HS-5 (cell line): ENCODE data around the gene IGFLR1.

Experiments used
- DNase-seq: peaks from one replicate; pipeline ENCODE4 v3.0.0-alpha.2; 2012; ENCODE audit warnings: low read depth

IGFLR1 gene

GRCh38 chr19:35723671-35724070, 18.6 kb downstream of the IGFLR1 start:
- DNase-seq, result no peak

- no peak for DNase-seq
Measured at GRCh38 chr19:35722897-35723296, 19.4 kb downstream of the IGFLR1 start.

DNA sequence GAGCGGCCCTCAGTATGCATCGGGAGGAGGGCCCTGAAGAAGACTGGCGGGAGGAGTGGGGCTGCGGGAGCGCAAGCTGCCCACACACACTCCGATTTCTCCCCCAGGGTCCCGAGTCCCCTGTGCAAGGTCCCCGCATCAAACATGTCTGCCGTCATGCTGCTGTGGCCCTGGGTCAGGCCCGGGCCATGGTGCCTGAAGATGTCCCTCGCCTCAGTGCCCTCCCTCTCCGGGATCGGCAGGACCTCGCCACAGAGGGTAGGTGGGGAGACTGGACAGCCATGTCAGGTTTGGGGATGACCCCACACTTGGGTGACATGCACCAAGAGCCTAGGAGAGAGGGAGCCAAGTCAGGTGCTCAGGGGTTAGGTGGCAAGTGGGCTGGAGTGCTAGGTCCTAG, 19.8 kb downstream of the IGFLR1 start:
- DNase-seq, result no peak

- no peak for DNase-seq
Measured at GRCh38 chr19:35721374-35721773, 20.9 kb downstream of the IGFLR1 start.

DNA sequence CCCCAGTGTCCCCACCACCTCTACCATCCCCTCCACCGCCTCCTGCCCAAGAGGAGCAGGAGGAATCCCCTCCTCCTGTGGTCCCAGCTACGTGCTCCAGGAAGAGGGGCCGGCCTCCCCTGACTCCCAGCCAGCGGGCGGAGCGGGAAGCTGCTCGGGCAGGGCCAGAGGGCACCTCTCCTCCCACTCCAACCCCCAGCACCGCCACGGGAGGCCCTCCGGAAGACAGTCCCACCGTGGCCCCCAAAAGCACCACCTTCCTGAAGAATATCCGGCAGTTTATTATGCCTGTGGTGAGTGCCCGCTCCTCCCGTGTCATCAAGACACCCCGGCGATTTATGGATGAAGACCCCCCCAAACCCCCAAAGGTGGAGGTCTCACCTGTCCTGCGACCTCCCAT, 21.6 kb downstream of the IGFLR1 start:
- DNase-seq, result no peak

- no peak for DNase-seq
Measured at GRCh38 chr19:35720163-35720524, 22.1 kb downstream of the IGFLR1 start.

- DNase-seq, result no peak
Measured at GRCh38 chr19:35719402-35720162, 22.7 kb downstream of the IGFLR1 start.

DNA sequence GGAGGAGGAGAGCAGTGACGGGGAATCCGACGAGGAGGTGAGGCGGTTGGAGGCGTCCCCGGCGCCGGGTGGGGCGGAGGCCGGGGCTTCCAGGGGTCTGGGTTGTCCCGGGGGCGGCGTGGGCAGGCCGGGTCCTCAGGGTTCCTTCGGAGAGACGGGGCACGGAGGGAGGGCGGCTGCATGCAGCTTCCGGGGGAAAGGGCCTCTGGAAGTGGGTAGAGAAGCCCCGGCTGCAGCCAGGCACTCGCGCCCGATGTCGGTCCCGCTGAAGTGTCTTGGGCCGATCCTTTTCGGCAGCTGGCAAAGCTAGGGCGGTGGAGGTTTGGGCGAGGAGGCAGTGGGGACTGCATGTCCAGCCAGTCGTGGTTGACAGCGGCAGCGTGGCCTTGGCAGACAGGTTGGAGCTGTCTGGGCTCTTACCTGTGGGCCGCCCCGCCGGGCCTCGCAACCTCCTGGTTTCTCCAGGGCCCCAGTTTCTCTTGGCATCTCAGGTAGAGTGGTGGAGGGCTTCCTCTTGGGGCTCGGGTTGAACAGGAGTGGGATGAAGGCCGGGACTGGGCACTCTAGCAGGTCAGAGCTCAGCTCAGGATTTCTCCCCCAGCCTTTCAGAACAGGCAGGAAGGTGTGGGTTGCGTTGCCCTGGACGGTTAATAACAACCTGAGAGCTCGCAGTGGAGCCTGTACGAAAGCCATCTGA, 23.8 kb downstream of the IGFLR1 start:
- no peak for DNase-seq

- DNase-seq, result no peak
Measured at GRCh38 chr19:35717665-35718344, 24.4 kb downstream of the IGFLR1 start, which contains the start of gene KMT2B. KMT2B (plus strand) TSS chr19:35718003; CDS start chr19:35718019, 16 bp downstream.

DNA sequence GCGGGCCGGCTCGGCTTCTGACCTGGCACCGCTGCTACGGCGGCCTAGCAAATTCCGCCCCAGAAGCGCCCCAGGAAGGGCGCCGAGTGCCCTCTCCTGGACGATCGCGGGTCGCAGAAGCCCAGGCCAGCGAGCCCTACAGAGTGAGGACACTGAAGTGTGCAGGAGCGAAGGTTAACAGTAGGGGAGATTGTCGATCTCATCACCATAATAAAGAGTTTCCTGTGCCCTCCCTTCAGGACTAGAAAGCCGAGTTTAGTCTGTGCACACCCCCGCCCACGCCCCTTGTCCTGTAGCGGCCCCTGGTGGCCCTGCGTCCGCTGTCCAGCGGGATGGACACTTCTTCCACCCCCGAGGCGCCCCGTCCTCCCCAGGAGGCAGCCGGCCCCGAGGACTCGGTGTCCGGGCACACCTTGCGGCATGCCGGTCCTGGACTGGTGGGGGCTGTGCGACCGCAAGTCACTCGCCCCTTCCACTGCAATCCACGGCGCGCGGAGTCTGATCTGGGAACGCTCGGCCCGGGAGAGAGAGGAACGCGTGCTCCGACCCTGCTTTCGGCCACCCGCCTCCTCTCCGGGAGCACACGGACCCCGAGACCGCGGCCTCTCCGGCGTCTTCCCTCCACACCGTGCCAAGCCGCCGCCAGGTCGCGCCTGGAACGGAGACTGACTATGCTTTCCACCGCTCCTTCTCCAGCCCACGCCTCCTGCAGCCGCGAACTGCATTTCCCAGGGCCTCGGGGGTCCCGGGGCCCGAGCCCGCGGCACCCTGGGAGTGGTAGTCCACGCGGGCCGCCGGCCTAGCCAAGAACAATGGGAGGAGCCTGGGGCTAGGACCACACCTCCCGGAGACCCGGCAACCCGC, 25.2 kb downstream of the IGFLR1 start:
- DNase-seq, result peak; percentile 81

DNA sequence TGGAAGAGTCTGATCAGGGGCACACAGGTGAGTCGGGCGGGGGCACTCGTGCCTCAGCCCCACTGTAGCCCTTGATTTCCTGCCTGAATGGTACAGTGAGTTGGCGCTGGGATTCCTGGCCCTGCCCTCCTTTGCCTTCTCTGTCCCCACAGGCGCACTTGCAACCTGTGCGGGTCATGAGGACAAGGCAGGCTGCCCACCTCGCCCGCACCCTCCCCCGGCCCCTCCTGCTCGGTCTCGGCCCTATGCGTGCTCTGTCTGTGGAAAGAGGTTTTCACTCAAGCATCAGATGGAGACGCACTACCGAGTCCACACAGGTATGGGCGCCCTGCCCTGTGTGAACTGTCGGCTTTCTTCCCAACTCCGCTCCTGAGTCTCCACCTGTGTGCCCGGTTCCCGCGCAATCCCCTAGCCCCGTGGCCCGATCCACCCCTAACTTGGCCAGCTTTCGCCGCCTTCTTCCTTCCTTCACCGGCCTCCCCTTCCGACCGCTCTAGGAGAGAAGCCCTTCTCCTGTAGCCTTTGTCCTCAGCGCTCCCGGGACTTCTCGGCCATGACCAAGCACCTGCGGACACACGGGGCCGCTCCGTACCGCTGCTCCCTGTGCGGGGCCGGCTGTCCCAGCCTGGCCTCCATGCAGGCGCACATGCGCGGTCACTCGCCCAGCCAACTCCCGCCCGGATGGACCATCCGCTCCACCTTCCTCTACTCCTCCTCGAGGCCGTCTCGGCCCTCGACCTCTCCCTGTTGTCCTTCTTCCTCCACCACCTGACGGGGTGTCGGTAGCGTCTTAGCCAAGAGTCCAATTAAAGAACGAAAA, 26.1 kb downstream of the IGFLR1 start:
- DNase-seq, result peak; percentile 26

DNA sequence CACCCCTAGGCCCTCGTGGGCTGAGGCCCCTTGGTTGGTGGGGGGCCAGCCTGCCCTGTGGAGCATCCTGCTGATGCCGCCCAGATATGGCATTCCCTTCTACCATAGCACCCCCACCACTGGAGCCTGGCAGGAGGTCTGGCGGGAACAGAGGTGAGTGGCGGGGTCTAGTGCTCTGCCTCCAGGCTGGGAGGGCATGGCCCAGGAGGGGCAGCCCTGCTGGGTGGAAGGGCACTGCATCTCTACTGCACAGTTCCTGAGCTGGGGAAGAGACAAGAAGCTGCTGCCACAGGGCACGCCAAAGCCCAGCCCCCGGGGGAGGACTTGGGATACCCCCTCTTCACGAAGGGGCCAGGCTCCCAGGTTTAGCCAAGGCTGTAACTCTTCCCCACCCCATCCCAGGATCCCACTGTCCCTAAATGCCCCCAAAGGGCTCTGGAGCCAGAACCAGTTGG, 26.9 kb downstream of the IGFLR1 start:
- no peak for DNase-seq

GRCh38 chr19:35714601-35715354, 27.5 kb downstream of the IGFLR1 start:
- no peak for DNase-seq

DNA sequence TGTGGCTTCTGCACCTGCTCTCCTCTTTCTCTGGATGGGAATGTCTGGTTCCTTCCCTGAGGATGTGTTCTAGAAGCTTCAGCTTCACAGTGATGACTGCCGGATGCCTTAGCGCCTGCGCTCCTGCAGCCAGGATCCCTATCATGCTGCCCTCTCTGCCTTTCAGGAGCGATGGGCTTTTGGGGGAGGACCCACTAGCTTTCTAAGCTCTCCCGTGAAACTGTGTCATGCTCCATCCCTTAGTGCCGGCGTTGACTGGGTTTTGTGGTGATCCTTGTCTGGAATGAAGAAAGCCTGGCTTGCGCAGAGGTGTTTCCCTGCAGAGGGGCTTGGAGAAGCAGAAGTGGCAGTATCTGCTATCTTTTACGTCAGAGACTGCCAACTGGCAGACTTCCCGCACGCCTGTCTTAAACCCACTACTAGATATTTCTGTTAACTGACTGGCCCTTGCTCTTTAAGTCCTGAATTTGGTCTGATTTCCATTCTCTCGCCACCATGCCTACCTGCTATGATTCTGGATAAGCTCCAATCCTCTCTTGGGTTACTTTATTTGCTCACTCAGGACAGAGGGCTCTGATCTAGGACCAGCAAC, 28.3 kb downstream of the IGFLR1 start:
- no peak for DNase-seq

- no peak for DNase-seq
Measured at GRCh38 chr19:35713506-35713850, 28.8 kb downstream of the IGFLR1 start.

DNA sequence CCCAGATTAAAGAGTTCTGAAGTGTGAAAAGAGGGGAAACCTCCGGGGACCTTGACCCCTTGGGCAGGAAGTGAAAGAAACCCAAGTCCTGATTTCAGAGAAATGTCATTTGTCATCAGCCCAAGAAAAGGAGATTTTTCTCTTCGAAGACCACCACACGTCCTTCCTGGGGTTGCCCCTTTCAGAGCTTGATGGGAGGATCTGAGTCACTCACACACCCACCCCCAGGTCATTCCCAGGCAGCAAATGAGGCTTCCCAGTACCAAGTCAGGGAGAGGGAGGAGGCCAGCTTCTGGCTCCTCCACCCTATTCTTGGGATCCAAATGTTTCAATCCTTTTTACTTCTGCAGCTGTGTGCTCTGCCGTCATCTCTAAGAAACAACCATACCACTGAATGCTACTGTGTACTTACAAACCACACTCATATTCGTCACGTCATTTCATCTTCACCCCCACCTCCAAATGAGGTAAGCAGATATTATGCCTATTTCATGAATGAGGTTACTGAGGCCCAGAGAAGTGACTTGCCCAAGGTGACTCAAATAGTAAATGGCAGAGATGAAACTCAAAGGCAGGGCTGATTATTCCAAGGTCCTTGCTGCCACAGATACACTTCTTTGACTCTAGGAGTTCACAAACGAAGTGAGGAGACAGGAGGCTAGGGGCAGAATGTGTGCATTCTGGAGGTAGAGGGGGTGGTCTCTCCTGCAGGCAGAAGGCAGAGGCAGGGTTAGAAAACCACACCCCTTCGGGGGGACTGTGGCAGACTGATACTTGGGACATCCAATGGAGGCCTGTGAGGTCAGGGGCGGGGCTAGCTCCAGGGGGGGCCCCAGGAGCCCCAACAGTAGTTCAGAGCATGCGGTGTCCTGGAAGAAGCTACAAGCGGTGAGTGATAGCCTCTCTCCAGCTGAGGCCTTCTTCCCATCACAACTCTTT, 29.4 kb downstream of the IGFLR1 start:
- no peak for DNase-seq

GRCh38 chr19:35710784-35711723, 31.2 kb downstream of the IGFLR1 start:
- no peak for DNase-seq

GRCh38 chr19:35708391-35708790, 33.9 kb downstream of the IGFLR1 start:
- no peak for DNase-seq
